HG03064 (cell line): ENCODE measurements around the gene SYTL3.

Experiments
- ATAC-seq: cut with Tn5 transposase; IDR thresholded peaks from one replicate; pipeline ENCODE4 v1.9.1; 2021; ENCODE audit warnings: low read depth; ENCODE audit not compliant: unreplicated experiment

The SYTL3 gene

GRCh38 chr6:158717341-158718330 lies 67.8 kb downstream of the SYTL3 start:
- ATAC-seq: peak; percentile 57

GRCh38 chr6:158718461-158719046 lies 68.7 kb downstream of the SYTL3 start:
- ATAC-seq: no peak

- ATAC-seq: no peak
These were observed 72.4 kb downstream of the SYTL3 start for GRCh38 chr6:158722176-158722729.

GRCh38 chr6:158725704-158726103 lies 75.8 kb downstream of the SYTL3 start:
- ATAC-seq: no peak

- no peak for ATAC-seq
These were observed 80.2 kb downstream of the SYTL3 start for GRCh38 chr6:158729906-158730540.

GRCh38 chr6:158730541-158730907 lies 80.7 kb downstream of the SYTL3 start:
- no peak for ATAC-seq

- no peak for ATAC-seq
These were observed 85.2 kb downstream of the SYTL3 start for GRCh38 chr6:158735009-158735408.

- ATAC-seq: no peak
These were observed 87.3 kb downstream of the SYTL3 start for GRCh38 chr6:158737082-158737709.

GRCh38 chr6:158737710-158738615 lies 88.1 kb downstream of the SYTL3 start:
- no peak for ATAC-seq

GRCh38 chr6:158739673-158740072 lies 89.8 kb downstream of the SYTL3 start:
- no peak for ATAC-seq

- ATAC-seq: no peak
These were observed 93.3 kb downstream of the SYTL3 start for GRCh38 chr6:158743033-158743651.

GRCh38 chr6:158744986-158745430 lies 95.2 kb downstream of the SYTL3 start:
- no peak for ATAC-seq

GRCh38 chr6:158751224-158751623 lies 101.4 kb downstream of the SYTL3 start:
- ATAC-seq: no peak

- no peak for ATAC-seq
These were observed 102.1 kb downstream of the SYTL3 start for GRCh38 chr6:158751921-158752320.

- no peak for ATAC-seq
These were observed 102.8 kb downstream of the SYTL3 start for GRCh38 chr6:158752613-158753012.

- ATAC-seq: no peak
These were observed 104.0 kb downstream of the SYTL3 start for GRCh38 chr6:158753811-158754210.

- no peak for ATAC-seq
These were observed 104.9 kb downstream of the SYTL3 start for GRCh38 chr6:158754738-158755137.

GRCh38 chr6:158755636-158756035 lies 105.8 kb downstream of the SYTL3 start:
- no peak for ATAC-seq

GRCh38 chr6:158756126-158756525 lies 106.3 kb downstream of the SYTL3 start:
- no peak for ATAC-seq
